GM19328 (cell line): ENCODE data around the gene PRKAB1.

Experiments
- ATAC-seq: cut with Tn5 transposase; IDR thresholded peaks from one replicate; pipeline ENCODE4 v1.9.1; 2021; ENCODE audit warnings: mild to moderate bottlenecking, moderate library complexity; ENCODE audit not compliant: unreplicated experiment

PRKAB1 gene

DNA sequence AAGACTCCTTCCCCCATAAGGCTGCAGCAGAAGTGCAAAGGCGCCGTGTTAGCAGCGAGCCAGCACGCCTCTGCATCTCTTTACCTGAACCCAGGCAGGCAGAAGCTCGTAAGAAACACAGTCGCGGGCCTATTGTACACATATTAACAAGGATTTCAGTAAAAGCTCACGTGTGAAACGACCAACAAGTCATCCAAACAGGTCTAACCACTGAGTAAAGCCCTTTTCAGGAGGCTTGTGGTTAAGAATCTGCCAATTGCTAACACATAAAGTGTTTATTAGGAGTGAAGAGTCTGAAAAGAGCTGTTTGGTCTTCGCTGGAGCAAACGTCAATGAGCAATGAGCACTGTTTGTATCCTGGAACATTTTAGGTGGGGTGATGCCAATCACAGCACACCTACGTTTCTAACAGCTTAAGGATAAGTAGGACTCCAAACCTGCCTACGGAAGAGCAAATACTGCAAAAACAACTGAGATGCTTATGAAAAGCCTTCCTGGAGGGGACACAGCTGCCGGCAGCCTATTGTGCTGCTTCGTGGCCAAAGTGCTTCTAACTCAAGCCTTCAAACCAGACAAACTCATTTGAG, 43.1 kb downstream of the PRKAB1 start:
- no peak for ATAC-seq

DNA sequence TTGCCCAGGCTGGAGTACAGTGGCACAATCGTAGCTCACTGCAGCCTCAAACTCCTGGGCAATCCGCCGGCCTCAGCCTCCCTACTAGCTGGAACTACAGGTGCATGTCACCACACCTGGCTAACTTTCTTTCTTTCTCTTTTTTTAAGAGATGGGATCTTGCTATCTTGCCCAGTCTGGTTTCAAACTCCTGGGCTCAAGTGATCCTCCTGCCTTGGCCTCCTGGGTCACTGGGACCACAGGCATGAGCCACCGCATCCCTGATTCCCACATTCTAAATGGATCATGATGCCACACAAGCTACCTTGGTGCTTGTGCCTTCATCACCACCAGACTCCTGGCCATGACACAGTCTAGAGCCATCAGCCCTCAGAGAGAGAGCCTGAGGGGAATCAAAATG, 43.8 kb downstream of the PRKAB1 start:
- no peak for ATAC-seq

DNA sequence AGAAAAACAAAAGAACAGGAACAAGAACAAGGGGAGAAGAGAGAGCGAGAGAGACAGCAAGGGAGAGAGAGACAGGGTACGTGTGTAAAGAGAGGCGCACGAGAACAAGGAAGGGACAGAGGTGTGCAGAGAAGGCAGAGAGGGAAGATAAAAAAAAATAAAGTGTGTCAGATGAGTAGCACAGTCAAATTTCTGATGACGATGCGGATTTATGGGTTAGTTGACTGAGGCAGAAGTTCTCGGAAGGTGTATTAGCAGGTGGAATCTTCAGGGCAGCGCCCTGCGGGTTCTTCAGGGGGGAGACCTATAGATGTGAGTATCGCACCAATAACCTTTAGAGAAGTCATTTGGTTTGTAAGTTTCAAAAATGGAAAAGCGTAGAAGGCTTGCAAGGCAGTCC, 44.8 kb downstream of the PRKAB1 start:
- no peak for ATAC-seq

DNA sequence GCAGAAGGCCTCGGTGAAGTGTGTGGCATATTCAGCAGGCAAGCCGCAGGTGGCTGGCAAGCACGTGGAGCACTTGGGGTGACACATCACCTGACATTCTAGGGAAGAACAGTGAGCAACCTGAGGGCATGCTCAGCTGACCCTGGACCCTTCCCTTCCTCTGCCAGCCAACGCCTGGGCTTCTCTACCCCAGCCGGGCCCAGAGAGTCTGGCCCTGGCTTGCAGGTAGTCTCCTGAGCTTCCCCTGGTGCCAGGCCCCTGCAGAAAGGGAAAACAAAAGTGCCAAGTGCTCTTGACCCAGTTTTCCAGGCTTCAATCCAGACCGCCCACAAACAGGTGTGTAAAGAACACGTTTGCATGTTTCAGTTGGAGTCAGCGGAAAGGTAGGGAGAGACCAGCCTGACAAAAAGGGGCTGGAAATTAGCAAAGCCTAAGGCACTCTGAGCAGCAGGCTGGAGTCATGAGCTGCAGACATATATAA, 45.7 kb downstream of the PRKAB1 start:
- no peak for ATAC-seq

DNA sequence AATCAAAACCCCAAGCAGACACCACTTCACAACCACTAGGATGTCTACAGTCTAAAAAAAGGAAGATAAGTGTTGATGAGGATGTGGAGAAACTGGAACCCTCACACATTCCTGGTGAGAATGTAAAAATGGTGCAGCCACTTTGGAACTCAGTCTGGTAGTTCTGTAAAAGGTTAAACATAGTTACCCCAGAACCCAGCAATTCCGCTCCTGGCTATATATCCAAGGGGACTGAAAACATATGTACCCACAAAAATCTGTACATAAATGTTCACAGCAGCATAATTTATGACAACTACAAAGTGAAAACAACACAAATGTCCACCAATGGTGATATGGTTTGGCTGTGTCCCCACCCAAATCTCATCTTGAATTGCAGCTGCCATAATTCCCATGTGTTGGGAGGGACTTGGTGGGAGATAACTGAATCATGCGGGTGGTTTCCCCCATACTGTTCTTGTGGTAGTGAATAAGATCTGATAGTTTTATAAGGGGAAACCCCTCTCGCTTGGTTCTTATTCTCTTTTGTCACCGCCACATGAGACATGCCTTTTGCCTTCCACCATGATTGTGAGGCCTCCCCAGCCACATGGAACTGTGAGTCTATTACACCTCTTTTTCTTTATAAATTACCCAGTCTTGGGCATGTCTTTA, 46.8 kb downstream of the PRKAB1 start:
- ATAC-seq = no peak

DNA sequence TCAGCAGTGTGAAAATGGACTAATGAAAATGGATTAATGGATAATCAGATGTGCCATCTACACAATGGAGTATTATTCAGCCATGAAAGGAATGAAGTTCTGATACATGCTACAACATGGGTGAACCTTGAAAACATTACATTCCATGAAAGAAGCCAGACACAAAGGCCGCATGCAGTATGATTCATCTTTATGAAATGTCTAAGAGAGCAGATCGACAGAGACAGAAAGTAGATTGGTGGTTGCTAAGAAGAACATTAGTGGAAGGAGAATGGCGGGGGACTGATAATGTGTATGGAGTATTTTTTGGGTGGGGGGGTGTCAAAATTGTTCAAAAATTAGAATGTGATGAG, 47.3 kb downstream of the PRKAB1 start:
- no peak for ATAC-seq

DNA sequence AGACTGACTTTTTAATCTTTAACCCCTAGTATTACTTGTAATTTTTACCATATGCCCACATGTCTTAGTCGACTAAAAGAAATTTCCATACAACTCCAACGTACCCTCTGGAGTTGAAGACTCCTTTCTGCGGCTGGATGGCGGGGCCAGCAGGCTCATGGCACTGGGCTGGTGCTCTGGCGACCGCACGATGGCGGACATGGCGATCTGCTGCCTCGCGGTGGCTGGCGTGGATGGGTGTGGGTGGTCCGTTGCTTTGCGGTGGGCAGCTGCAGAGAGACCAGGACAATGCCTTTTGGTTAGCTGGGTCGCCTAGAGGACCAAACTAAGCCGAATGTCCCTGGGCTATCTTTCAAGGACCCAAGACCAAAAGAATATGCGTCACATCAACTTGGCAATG, 50.2 kb downstream of the PRKAB1 start:
- ATAC-seq = no peak

DNA sequence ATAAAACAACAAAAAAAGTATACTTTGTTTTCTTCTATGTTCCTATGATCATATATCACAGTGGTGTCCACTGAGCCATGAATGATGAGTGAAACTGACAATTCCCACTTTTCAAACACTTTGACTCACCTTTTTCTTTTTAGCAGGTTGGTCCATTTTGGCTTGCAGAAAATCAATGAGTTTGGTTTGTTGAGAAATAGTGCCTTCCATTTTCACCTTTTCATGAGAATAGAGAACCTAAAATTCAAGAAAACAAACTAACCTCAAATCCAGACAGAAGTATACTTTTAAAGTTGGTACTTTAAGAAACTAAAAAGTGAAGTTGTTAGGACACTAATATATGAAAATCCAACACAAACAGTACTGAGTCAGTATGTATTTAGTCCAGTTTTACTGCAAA, 52.4 kb downstream of the PRKAB1 start:
- ATAC-seq = no peak

DNA sequence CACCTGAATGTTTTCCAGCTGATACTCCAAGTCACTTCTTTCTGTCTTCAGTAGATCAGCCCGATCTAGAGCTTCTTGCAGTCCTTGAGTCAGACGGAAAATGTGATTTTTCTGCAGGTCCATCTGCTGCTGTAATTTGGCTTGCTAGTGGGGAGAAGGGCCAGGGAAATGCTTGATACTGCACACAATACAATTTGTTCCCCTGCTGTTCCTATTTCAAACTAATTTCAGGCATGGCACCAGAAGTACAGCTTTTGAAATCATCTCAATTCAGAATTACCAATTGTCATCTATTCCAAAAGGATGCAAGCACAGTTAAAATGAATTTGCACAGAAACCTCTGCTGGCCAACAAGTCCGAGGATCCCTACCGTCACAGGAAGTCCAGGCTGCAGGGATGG, 53.4 kb downstream of the PRKAB1 start:
- no peak for ATAC-seq

DNA sequence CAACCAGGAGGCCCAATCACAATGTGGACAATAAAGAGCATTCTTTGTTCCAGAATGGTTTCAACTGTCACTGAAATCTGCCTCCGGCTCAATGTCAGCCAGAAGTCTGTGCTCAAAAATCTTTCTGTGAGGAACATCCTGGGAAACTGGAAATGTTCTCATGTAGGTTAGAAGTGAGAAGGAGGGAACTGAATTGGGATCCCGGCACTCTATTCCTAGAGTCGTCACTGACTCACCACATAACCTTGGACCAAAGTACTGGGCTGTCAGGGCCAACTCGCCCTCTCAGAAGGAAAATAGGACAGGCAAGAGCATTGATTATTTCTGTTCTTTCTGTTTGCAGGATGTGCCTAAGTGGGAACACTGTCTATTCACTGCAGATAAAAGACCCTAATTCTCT, 57.6 kb downstream of the PRKAB1 start:
- ATAC-seq = no peak

DNA sequence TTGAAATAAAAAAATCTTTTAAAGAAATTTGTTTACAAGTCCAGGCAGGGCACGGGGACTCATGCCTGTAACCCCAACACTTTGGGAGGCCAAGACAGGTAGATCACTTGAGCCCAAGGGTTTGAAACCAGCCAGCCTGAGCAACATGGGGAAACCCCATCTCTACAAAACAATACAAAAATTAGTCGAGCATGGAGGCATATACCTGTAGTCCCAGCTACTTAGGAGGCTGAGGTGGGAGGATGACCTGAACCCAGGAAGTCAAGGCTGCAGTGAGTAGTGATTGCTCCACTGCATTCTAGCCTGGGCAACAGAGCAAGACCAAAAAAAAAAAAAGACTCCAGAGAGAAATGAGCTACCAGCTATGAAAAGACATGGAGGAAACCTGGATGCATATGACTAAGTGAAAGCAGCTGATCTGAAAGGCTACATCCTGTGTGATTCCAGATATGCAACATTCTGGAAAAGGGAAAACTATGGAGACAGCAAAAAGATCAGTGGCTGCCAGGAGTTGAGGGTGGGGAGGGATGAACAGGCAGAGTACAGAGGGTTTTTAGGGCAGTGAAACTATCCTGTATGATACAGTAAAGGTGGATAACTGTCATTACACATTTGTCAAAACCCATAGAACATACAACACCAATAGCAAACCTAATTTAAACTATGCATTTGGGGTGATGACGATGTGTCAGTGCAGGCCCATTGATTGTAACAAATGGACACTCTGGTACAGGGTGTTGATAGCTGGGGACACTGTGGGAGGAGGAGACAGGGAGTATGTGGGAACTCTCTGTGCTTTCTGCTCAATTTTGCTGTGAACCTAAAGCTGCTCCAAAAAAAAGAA, 59.9 kb downstream of the PRKAB1 start:
- ATAC-seq = no peak

DNA sequence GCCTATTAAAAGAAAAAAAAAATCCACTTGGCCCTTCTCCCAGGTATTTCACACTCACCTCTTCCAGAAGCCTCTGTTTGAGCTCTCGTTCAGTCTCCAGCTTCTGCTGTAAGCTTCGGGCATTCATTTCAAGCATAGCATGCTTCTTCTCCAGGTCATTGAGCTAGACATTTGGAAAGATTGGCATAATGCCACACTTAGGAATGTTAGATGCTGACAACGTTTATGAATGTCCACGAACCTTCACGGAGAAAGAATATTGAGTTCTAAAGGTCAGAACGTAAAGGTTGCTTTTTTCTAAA, 60.5 kb downstream of the PRKAB1 start:
- ATAC-seq = no peak

DNA sequence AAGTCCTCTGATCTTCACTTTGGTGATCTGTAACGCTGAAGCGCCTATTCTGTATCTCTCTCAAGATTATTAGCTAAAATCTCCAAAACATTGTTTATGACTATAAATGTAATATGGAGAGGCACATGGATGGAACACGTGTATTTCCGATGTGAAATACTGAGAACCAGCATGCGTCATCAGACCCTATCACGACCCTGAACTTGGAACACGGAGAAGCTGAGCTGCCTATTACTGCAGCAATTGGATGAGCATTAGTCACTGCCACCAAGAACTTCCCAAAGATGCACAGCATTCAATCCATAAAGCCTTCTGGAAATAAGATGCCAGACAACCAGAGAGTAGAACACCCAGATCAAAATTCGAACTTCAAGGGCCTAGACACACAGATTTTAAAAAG, 61.9 kb downstream of the PRKAB1 start:
- no peak for ATAC-seq

DNA sequence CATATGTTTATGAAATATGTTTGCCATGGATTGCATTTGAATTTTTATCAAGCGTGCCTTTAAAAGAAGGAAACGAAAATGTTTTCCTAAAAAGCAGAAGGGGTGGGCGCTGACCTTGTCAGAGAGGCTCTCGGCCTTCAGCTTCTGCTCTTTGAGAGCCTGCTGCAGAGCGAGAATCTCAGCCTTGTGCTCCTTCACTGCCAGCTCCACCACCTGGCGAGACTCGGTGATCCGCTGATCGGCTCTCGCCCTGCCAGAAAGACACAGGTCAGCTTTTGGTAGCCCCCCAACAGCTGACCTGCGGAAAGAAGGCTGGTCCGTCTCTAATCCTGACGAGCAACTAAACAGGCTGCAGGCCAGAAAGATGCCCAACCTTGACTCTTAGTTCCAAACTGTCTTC, 62.4 kb downstream of the PRKAB1 start:
- no peak for ATAC-seq
